ENCODE data around the gene CDKL4. TPM values are rescaled to one million over a fixed set of nuclear protein-coding genes. Genes with fewer than 3 reads are reported as not detected.
A peak's percentile ranks its signal among the peaks of the same experiment; 100 is the strongest.

The CDKL4 gene
- total and polyA plus RNA-seq, 2 of the 13 experiments (the other 11 are each of a cell fraction or from before 2014, with no cell fraction given), result 0.29 to 0.50 TPM

DNA sequence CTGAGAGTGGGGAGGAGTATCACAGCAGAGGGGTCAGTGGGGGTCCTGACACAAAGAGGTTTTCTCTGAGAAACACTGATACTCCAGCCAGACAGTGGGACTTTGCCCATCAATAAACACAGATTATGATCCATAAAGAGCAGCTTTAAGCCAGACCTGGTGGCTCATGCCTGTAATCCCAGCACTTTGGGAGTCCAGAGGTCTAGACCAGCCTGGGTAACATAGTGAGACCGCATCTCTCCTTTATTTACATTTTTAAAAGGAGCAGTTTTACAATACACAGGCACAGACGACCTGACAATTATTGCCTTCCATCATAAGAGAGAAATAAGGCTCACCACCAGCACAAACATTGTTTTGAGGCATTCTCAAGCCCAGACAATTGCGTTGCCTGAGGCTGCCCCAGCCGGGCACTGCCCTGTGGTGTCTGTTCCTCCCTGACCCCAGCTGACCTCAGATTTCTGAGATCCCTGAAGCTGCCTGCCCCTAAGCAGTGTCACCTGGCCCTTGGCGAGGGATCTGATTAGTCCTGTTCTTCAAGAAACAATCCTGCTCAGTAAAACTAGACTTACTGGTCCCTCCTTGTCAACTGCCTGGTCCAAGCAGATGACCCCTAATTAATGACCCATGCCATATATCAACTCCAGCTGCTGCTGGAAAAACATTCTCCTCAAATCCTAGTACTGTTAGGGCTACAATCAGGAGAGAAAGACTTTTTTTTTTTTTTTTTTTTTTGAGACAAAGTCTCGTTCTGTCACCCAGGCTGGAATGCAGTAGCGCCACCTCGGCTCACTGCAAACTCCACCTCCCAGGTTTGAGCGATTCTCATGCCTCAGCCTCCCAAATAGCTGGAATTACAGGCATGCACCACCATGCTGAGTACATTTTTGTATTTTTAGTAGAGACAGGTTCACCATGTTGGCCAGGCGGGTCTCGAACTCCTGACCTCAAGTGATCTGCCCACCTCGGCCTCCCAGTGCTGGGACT, 63.5 kb downstream of the CDKL4 start (continued):
- no peak for TF ChIP-seq FOXP4 (CRISPR knock-in tag; IDR thresholded peaks at IDR 0.05)
- TF ChIP-seq ZNF230 (CRISPR knock-in tag; IDR thresholded peaks at IDR 0.05), result no peak
- no peak for TF ChIP-seq KLF16 (CRISPR knock-in tag; IDR thresholded peaks at IDR 0.05)
- no peak for TF ChIP-seq FOXJ3 (CRISPR knock-in tag; IDR thresholded peaks at IDR 0.05; ENCODE audit: borderline replicate concordance)
- no peak for TF ChIP-seq PHB2 (IDR thresholded peaks at IDR 0.05; ENCODE audit: partially characterized antibody)
- TF ChIP-seq MBNL3 (CRISPR knock-in tag; conservative IDR thresholded peaks at IDR 0.05), result no peak
- no peak for TF ChIP-seq ZNF180 (CRISPR knock-in tag; IDR thresholded peaks at IDR 0.05; ENCODE audit: borderline replicate concordance, low read depth)

DNA sequence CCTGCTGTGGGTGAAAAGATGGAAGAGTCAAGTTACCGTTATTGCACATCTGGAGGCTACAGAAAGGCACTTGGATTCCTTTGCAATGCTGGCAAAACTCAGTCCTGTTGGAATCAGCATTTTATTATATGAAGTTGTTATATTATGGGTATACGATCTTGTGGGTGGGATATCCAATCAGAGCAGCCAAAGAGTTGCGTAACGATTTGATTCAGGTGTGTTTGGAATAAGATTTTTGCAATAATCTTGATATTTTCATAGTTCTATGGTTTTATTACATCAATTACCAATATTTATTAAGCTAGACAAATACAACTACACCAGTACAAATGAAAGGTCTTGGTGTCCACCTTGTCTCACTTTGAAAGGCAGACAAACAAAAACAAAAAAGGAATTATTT, 65.0 kb downstream of the CDKL4 start:
- H3K9ac ChIP-seq (ENCODE audit: insufficient read depth, low read depth, low read length), result no peak overlapping the region
- H3K9me3 ChIP-seq (ENCODE audit: low read length), result no peaks in the 10 kb centered on the region
- ATAC-seq, result no peak
- intact Hi-C loops (cut with micrococcal nuclease; ENCODE audit: unreplicated experiment), result no loop called here
- H3K27ac ChIP-seq (ENCODE audit: extremely low read length, insufficient read depth, low read length), result no peak overlapping the region
- WGBS (ENCODE audit: low lambda C conversion rate), result 95% methylated on average over 4 of the region's 4 CpGs
- H3K27me3 ChIP-seq (ENCODE audit: control insufficient read depth in 1 of 2, insufficient read depth in 2 of 2, low read length in 2 of 2), result no peaks in the 10 kb centered on the region
- H3K79me2 ChIP-seq (ENCODE audit: insufficient read depth, low read length), result no peaks in the 10 kb centered on the region
- no peak for FAIRE-seq
- H2AFZ ChIP-seq (ENCODE audit: low read length), result no peak overlapping the region
- no peak overlapping the region for H3K4me2 ChIP-seq (ENCODE audit: low read depth, low read length)
- in situ Hi-C loops (cut with HindIII; ENCODE audit: extremely low pct_ligation_motif_present, low pct_unique_long_range_greater_than_20kb), result no loop called here
- no peaks in the 10 kb centered on the region for H3K36me3 ChIP-seq (replicated peaks in 1 of 2; ENCODE audit: control insufficient read depth in 1 of 2, insufficient read depth in 2 of 2, low read length in 2 of 2)
- no peak for TF ChIP-seq CHCHD3 (CRISPR knock-in tag; IDR thresholded peaks at IDR 0.05)
- no peak for TF ChIP-seq CCAR2 (optimal IDR thresholded peaks at IDR 0.05; ENCODE audit: low read depth, low read length)
- peak; percentile 81 for TF ChIP-seq CEBPB (IDR thresholded peaks at IDR 0.05; ENCODE audit: borderline replicate concordance, low read depth, low read length)
- BruUV-seq (replicated peaks), result no TSS peak
- H4K20me1 ChIP-seq (ENCODE audit: insufficient read depth, low read length), result no peaks in the 10 kb centered on the region
- peaks cover 25% of the 10 kb centered on the region for H3K4me1 ChIP-seq (ENCODE audit: insufficient read depth, low read length)
- H3K4me3 ChIP-seq (replicated peaks in 1 of 3; ENCODE audit: insufficient read depth in 1 of 3, low read depth in 2 of 3, low read length in 3 of 3), result no peak overlapping the region
- POLR2A ChIA-PET, result no interaction called here
- DNase-seq (ENCODE audit: low spot score), result no peak
- CTCF ChIA-PET (ENCODE audit: low intra/inter-chr PET ratio, low total read pairs), result no interaction called here

Data from HepG2 (cell line).